Vagina (tissue), 2 donors: ENCODE results near the gene EIF5AL1. TPM values are rescaled to one million over a fixed set of nuclear protein-coding genes. Genes with fewer than 3 reads are reported as not detected.
"Not testable (repeated sequence)": the region's sequence is repeated elsewhere in the genome, so short reads cannot be mapped to it uniquely, and the experiment has no call there.

ENCODE experiments used
- DNase-seq, 2 donors: peaks; one replicate each; pipeline ENCODE4 v3.0.0-alpha.2; 2017; ENCODE audit errors: extremely low spot score in 2 of 2
- H3K27ac ChIP-seq: fragments of 200-600 bp; sonication (generic); one replicate; pipeline ENCODE4 v1.5.1; 2019
- H3K27me3 ChIP-seq: fragments of 200-600 bp; sonication (generic); one replicate; pipeline ENCODE4 v1.5.1; 2019
- H3K36me3 ChIP-seq, 2 donors: fragments of 200-600 bp; sonication (generic); one replicate each; pipeline ENCODE4 v1.5.1; 2017 to 2019
- H3K4me1 ChIP-seq: fragments of 200-600 bp; sonication (generic); one replicate; pipeline ENCODE4 v1.5.1; 2019
- H3K4me3 ChIP-seq, 2 donors: fragments of 200-600 bp; sonication (generic); 1 replicate in 1 of 2; 2 replicates in 1 of 2; pipeline ENCODE4 v1.5.1; 2016 to 2019
- H3K9me3 ChIP-seq: fragments of 200-600 bp; sonication (generic); one replicate; pipeline ENCODE4 v1.5.1; 2019
- POLR2A ChIP-seq, 2 donors: fragments of 450-650 bp; IDR thresholded peaks; one replicate each; pipeline ENCODE4 v1.6.1; 2017; ENCODE audit warnings: antibody characterized with exemption in 2 of 2, mild to moderate bottlenecking in 2 of 2, moderate library complexity in 2 of 2
- POLR2AphosphoS5 ChIP-seq, 2 donors: sonication (generic); formaldehyde crosslinking; IDR thresholded peaks; one replicate each; pipeline ENCODE4 v1.9.0; 2017; ENCODE audit warnings: antibody characterized with exemption in 2 of 2, mild to moderate bottlenecking in 2 of 2, low read depth in 1 of 2; ENCODE audit not compliant: insufficient read depth in 1 of 2
- intact Hi-C: fragments of 100-400 bp; cut with DNase I; formaldehyde crosslinking; loops from one replicate; pipeline ENCODE4 v1.15.1; 2023
- total RNA-seq: library from RNA; depleted of rRNA; stranded (reverse); fragments of >200 nt; gene quantifications from one replicate; pipeline ENCODE4 v1.2.3, GENCODE V29; 2016
- TF ChIP-seq, protein P1 (sequence below), 3 experiments: fragments of 450-650 bp in 2 of 3; fragments of 200-600 bp in 1 of 3; sonication (generic) in 1 of 3; IDR thresholded peaks; one replicate each; pipeline ENCODE4 v1.5.1; 2017 to 2019; ENCODE audit warnings: antibody characterized with exemption in 3 of 3, mild to moderate bottlenecking in 2 of 3, moderate library complexity in 2 of 3

EIF5AL1 gene
- total RNA-seq, 1 donor from 2014 or later: not detected

DNA sequence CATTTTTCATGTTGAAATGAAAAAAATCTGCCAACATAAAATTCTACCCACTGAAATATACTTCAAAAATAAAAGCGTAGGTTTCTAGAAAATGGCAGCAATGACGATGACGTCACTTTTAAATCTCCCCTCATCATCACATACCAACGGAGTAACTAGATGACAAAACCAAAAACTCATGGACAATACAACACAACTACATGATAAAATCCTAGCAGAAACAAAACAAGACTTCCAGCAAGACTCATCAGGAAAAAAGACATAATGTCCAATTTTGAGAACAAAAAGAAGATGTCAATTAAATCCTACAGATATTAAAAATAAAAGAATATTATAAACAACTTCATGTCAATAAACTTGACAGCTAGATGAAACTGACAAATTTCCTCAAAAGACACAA is 15.9 kb downstream of the EIF5AL1 start:
- H3K27ac ChIP-seq, intact Hi-C loops, H3K4me1 ChIP-seq, H3K36me3 ChIP-seq, H3K9me3 ChIP-seq, H3K4me3 ChIP-seq, DNase-seq, H3K27me3 ChIP-seq: not testable (repeated sequence)

DNA sequence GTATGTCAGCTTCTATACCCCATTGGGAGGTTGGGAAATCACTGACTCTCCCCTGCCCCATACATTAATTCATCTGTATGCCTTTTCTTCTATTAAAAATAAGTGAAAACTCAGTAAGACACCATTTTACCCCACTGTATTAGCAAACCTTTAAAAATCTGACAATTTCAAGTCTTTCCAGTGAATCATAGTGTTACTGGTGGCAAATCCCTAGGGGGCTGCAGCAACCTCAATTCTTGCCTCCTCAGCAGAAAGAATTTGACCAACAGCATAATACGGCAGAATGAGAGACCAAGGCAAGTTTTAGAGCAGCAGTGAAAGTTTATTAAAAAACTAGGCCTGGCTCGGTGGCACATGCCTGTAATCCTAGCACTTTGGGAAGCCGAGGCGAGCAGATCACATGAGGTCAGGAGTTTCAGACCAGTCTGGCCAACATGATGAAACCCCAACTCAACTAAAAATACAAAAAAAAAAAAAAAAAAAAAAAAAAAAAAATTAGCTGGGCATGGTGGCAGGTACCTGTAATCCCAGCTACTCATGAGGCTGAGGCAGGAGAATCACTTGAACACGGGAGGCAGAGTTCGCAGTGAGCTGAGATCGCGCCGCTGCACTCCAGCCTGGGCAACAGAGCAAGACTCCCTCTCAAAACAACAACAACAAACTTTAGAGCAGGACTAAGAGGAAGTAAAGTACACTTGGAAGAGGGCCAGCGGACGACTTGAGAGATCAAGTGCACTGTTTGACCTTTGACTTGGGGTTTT is 21.0 kb downstream of the EIF5AL1 start:
- H3K4me1 ChIP-seq, H3K9me3 ChIP-seq, H3K27me3 ChIP-seq, H3K36me3 ChIP-seq, H3K4me3 ChIP-seq, H3K27ac ChIP-seq, DNase-seq, intact Hi-C loops: not testable (repeated sequence)

DNA sequence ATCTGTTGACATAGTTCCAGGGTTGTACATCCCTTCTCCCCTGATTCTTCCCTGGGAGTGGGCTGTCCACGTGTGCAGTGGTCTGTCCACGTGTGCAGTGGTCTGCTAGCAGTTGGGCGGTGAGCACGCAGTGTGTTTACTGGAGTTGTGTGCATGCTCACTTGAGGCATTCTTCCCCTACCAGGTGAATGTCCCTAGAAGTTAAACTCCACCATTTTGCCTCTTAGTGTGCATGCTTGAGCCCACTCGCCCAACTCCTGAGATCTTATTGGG is 21.5 kb downstream of the EIF5AL1 start:
- H3K27ac ChIP-seq, H3K9me3 ChIP-seq, H3K36me3 ChIP-seq, H3K4me3 ChIP-seq, H3K4me1 ChIP-seq, H3K27me3 ChIP-seq, intact Hi-C loops, DNase-seq: not testable (repeated sequence)

DNA sequence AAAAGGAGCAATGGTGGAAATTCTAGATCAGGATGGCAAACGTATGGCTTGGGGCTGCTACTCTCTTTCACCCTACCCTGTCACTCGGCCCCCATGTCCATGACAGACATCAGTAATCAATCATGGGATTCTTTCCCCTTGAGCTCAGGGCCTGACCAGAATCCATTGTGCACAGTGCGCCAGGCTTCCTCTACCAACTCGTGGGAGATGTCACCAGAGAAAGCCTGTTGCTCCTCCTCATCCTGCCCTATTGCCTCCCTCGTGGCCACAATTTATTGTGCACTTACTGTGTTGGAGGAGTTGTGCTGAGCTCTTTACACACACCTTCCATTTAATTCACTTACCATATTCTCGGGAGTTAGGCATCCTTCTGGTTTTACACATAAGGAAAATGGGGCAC is 26.0 kb downstream of the EIF5AL1 start:
- not testable (repeated sequence) for H3K4me3 ChIP-seq, H3K36me3 ChIP-seq, H3K4me1 ChIP-seq, DNase-seq, H3K9me3 ChIP-seq, H3K27ac ChIP-seq, H3K27me3 ChIP-seq
- intact Hi-C loops: loop anchor here (5.0 kb wide), 1 partner anchor 389 kb away; no protein-coding TSS in a partner anchor

DNA sequence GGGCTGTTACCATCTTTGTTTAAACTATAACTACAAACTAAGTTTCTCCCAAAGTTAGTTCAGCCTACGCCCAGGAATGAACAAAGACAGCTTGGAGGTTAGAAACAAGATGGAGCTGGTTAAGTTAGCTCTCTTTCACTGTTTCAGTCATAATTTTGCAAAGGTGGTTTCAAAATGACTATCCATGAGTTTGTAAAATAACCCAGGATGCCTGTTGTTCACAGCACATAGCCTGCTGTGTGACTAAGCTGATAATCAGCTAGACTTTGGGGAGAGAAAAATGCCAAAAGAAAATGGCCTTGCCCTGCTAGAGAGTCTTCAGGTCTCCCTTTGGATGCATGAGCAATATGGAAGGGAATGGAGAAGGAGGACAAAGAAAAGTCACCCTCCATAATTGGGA is 28.6 kb downstream of the EIF5AL1 start:
- H3K27me3 ChIP-seq, H3K36me3 ChIP-seq, H3K4me1 ChIP-seq, H3K9me3 ChIP-seq, intact Hi-C loops, DNase-seq, H3K27ac ChIP-seq, H3K4me3 ChIP-seq: not testable (repeated sequence)

DNA sequence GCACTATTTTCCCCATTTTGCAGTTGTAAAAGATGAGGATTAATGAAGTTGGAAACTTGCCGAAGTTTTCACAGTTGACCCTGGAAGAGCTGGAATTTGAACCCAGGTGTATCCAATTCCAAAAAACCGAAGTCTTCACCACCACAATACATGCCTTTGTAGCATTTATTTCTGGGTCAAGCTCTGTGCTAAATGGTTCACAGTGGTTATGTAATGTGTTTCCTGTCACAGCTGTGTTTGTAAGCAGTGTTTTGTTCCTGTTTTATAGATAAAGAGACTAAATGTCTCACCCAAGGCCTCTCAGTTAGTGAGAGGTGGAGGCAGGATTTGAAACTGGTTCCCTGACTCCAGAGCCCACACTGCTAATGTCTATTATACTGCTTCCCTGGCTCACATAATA is 30.3 kb downstream of the EIF5AL1 start:
- H3K36me3 ChIP-seq: no peaks in the 10 kb centered on the region
- H3K4me3 ChIP-seq: no peak overlapping the region
- no peaks in the 10 kb centered on the region for H3K4me1 ChIP-seq
- H3K27me3 ChIP-seq: no peaks in the 10 kb centered on the region
- no peaks in the 10 kb centered on the region for H3K9me3 ChIP-seq
- TF ChIP-seq POLR2AphosphoS5 (IDR thresholded peaks at IDR 0.05; ENCODE audit: insufficient read depth in 1 of 2, low read depth in 1 of 2) (no peak), POLR2A (IDR thresholded peaks at IDR 0.05) (no peak)
- TF ChIP-seq, protein P1, sequence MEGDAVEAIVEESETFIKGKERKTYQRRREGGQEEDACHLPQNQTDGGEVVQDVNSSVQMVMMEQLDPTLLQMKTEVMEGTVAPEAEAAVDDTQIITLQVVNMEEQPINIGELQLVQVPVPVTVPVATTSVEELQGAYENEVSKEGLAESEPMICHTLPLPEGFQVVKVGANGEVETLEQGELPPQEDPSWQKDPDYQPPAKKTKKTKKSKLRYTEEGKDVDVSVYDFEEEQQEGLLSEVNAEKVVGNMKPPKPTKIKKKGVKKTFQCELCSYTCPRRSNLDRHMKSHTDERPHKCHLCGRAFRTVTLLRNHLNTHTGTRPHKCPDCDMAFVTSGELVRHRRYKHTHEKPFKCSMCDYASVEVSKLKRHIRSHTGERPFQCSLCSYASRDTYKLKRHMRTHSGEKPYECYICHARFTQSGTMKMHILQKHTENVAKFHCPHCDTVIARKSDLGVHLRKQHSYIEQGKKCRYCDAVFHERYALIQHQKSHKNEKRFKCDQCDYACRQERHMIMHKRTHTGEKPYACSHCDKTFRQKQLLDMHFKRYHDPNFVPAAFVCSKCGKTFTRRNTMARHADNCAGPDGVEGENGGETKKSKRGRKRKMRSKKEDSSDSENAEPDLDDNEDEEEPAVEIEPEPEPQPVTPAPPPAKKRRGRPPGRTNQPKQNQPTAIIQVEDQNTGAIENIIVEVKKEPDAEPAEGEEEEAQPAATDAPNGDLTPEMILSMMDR (IDR thresholded peaks at IDR 0.05): no peak
- no peak overlapping the region for H3K27ac ChIP-seq
- DNase-seq: no peak
- intact Hi-C loops: no loop called here

DNA sequence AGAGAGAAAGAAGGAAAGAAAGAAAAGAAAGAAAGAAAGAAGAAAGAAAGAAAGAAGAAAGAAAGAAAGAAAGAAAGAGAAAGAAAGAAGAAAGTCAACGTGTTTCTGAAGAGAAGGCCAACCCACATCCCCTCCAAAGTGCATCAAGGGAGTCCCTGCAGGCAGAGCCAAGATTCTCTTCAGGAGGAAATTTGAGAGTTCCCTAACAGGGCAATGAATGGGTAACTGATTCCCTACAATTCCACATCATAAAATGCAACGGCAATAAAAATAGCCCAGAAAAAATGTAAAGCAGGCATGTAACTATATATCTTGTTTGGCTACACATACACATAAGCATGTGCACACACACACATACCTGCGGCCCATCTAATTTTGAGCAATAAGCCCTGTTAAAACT is 32.1 kb downstream of the EIF5AL1 start:
- DNase-seq, H3K27me3 ChIP-seq, H3K4me1 ChIP-seq, intact Hi-C loops, H3K27ac ChIP-seq, H3K9me3 ChIP-seq, H3K36me3 ChIP-seq, H3K4me3 ChIP-seq: not testable (repeated sequence)

DNA sequence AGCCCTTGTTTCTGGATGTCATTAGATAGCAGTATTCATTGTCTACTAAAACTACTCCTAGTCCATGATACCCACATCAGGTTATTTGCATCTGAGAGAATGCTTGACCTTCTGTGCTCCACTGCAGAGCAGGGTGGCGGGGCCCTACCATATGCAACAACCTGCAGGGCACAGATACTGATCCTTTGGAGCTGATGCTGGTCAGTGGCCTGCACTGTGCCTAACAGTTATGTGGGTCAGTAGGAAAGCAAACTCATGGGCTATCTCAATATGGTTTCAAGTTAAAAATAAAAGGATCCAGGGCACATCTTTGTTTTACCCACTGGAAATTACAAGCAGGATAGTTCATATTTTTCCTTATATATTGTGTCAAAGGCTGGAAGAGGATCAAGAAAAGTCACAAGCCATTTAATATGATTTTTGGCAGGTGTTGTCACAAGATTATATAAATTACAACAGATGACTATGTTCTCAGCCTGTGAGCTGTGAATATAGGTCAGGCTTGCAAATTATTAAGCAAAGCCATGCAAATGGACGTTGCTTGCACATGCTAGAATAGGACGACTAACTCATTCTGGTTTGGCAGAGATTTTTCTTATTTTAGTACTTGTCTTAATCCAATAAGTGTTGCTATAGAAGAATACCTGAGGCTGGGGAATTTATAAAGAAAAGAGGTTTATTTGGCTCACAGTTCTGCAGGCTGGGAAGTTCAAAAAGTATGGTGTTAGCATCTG is 32.8 kb downstream of the EIF5AL1 start:
- intact Hi-C loops, DNase-seq, H3K9me3 ChIP-seq, H3K27ac ChIP-seq, H3K27me3 ChIP-seq, H3K4me1 ChIP-seq, H3K36me3 ChIP-seq, H3K4me3 ChIP-seq: not testable (repeated sequence)

DNA sequence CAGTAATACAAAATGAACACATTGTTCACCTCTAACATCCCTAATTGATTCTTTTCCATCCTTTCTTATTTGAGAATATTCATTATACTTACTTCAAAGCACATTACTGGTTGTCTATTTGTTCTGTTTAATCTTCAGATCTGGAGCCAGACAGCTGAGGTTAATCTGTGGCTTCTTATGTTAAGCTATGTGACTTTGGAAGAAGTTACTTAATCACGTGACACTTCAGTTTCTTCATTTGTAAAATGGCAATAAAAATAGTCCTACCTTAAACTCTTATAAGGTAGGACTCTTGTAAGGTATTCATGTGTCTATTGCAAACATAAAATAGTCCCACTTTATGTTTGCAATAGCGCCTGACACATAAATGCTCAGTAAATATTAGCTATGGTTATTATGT is 34.8 kb downstream of the EIF5AL1 start:
- H3K9me3 ChIP-seq, DNase-seq, H3K36me3 ChIP-seq, intact Hi-C loops, H3K4me1 ChIP-seq, H3K4me3 ChIP-seq, H3K27me3 ChIP-seq, H3K27ac ChIP-seq: not testable (repeated sequence)
